Mesothelial cell of epicardium (in vitro differentiated cells): ENCODE data around the gene ARID4A. TPM values are rescaled to one million over a fixed set of nuclear protein-coding genes. Genes with fewer than 3 reads are reported as not detected.

ENCODE experiments used
- DNase-seq, 2 experiments: peaks; one replicate each; pipeline ENCODE4 v3.0.0; 2021; ENCODE audit warnings: low spot score in 2 of 2; ENCODE audit not compliant: unreplicated experiment in 2 of 2
- H3K27ac Mint-ChIP-seq: 2 replicates; pipeline ENCODE4 v1.8.0; 2021; ENCODE audit warnings: mixed read lengths
- H3K27me3 Mint-ChIP-seq: 2 replicates; pipeline ENCODE4 v1.8.0; 2021; ENCODE audit warnings: low read depth, mixed read lengths
- H3K36me3 Mint-ChIP-seq: 2 replicates; pipeline ENCODE4 v1.8.0; 2021; ENCODE audit warnings: mixed read lengths
- H3K4me1 Mint-ChIP-seq: 2 replicates; pipeline ENCODE4 v1.8.0; 2021; ENCODE audit warnings: mixed read lengths
- H3K4me3 Mint-ChIP-seq: 2 replicates; pipeline ENCODE4 v1.8.0; 2021; ENCODE audit warnings: mild to moderate bottlenecking, moderate library complexity, mixed read lengths
- H3K9me3 Mint-ChIP-seq: 2 replicates; pipeline ENCODE4 v1.8.0; 2021; ENCODE audit warnings: mixed read lengths
- total RNA-seq: library from RNA; stranded (reverse); gene quantifications from 3 replicates; pipeline ENCODE4 v1.2.1, GENCODE V29; 2021
- TF ChIP-seq, protein P1 (sequence below): fragments of 200-600 bp; sonication (generic); IDR thresholded peaks from one replicate; pipeline ENCODE4 v1.5.0; 2021; ENCODE audit warnings: antibody characterized with exemption; ENCODE audit not compliant: unreplicated experiment

ARID4A gene
- total RNA-seq, 1 donor from 2014 or later: 32.9 TPM

DNA sequence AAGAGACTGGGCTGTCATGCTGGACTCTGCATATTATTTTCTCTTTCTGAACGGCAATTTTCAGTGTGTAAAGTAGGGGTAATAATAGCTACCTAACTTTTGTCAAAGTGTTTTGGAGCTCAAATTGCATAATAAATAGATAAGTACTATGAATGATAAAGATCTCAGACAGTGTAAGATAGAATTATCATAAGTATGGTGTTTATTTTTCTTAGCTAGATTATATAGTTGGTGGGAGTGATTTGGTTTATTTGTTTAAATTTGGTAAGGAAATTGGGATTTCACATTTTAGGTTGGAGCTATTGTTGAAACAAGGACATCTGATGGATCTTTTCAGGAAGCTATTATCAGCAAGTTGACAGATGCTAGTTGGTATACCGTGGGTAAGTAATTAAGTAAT, 7.4 kb downstream of the ARID4A start:
- H3K9me3 Mint-ChIP-seq: no peaks in the 10 kb centered on the region
- peaks cover 33% of the 10 kb centered on the region for H3K36me3 Mint-ChIP-seq
- H3K27ac Mint-ChIP-seq: no peak overlapping the region
- no peak overlapping the region for H3K4me3 Mint-ChIP-seq
- peaks cover 3% of the 10 kb centered on the region for H3K4me1 Mint-ChIP-seq
- no peaks in the 10 kb centered on the region for H3K27me3 Mint-ChIP-seq
- TF ChIP-seq, protein P1, sequence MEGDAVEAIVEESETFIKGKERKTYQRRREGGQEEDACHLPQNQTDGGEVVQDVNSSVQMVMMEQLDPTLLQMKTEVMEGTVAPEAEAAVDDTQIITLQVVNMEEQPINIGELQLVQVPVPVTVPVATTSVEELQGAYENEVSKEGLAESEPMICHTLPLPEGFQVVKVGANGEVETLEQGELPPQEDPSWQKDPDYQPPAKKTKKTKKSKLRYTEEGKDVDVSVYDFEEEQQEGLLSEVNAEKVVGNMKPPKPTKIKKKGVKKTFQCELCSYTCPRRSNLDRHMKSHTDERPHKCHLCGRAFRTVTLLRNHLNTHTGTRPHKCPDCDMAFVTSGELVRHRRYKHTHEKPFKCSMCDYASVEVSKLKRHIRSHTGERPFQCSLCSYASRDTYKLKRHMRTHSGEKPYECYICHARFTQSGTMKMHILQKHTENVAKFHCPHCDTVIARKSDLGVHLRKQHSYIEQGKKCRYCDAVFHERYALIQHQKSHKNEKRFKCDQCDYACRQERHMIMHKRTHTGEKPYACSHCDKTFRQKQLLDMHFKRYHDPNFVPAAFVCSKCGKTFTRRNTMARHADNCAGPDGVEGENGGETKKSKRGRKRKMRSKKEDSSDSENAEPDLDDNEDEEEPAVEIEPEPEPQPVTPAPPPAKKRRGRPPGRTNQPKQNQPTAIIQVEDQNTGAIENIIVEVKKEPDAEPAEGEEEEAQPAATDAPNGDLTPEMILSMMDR: no peak
- no peak for DNase-seq

DNA sequence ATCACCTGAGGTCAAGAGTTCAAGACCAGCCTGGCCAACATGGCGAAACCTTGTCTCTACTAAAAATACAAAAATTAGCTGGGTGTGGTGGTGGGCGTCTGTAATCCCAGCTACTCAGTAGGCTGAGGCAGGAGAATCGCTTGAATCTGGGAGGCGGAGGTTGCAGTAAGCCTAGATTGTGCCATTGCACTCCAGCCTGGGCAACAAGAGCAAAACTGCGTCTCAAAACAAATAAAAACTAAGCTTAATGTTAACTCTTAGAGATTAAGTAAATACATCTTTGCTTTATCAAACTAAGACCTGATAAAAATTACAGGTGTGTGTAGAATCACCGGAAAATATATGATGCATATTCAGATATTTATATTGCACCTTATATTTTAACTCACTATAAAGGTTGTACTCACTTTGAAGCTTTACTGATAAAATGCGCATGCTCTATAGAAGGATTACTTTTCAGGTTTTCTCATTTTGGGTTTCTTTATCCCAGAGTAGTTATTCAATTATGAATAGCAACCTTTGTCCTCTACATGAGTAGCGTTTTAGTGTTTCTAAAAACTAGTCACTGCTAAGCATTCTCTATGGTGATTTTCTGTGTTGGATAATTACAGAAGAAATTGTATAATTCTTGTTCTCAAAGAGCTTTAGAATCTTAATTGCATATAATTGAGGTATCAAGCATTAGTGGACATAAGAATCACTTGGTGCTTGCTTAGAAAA, 9.4 kb downstream of the ARID4A start:
- Mint-ChIP-seq H3K36me3 (peaks cover 31% of the 10 kb centered on the region), H3K4me1 (peaks cover 2% of the 10 kb centered on the region), H3K9me3 (no peaks in the 10 kb centered on the region), H3K4me3 (no peak overlapping the region), H3K27me3 (no peaks in the 10 kb centered on the region), H3K27ac (no peak overlapping the region)
- DNase-seq: no peak
- TF ChIP-seq, protein P1: no peak

DNA sequence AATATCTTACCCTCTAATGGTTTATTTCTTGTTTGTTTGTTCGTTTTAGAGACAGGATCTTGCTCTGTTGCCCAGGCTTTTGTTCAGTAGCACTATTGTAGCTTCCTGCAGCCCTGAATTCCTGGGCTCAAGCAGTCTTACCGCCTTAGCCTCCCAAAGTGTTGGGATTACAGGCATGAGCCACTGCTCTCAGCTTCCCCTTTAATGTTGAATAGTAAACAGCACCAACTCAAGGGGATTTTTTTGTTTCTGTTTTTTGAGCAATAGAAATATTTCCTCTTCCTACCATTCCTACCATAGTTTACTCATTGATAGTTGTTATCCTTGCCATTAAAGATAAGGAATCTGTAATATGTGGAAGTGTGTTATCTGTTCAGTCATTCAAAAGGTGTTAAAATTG, 10.7 kb downstream of the ARID4A start:
- H3K27ac Mint-ChIP-seq: no peak overlapping the region
- no peak overlapping the region for H3K4me3 Mint-ChIP-seq
- no peak for DNase-seq
- TF ChIP-seq, protein P1: no peak
- no peaks in the 10 kb centered on the region for H3K9me3 Mint-ChIP-seq
- no peaks in the 10 kb centered on the region for H3K27me3 Mint-ChIP-seq
- H3K4me1 Mint-ChIP-seq: peaks cover 2% of the 10 kb centered on the region
- H3K36me3 Mint-ChIP-seq: peaks cover 25% of the 10 kb centered on the region

DNA sequence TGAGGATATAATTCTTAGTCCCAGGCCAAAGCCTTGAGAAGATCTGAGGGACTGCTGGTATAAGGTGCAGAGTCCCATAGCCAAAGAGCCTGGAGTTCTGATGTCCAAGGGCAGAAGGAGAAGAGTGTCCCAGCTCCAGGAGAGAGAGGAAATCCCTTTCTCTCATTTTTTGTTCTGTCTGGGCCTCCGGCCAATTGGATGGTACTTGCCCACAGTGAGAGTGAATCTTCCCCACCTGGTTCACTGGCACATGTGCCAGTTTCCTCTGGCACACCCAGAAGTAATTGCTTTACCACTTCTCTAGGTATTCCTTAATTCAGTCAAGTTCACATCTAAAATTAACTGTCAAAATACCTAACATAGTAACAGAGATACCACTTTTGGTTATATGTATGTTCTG, 15.3 kb downstream of the ARID4A start:
- H3K27me3 Mint-ChIP-seq: no peaks in the 10 kb centered on the region
- DNase-seq: no peak
- TF ChIP-seq, protein P1: no peak
- H3K27ac Mint-ChIP-seq: no peak overlapping the region
- peaks cover 27% of the 10 kb centered on the region for H3K36me3 Mint-ChIP-seq
- H3K4me1 Mint-ChIP-seq: no peaks in the 10 kb centered on the region
- H3K4me3 Mint-ChIP-seq: no peak overlapping the region
- no peaks in the 10 kb centered on the region for H3K9me3 Mint-ChIP-seq

DNA sequence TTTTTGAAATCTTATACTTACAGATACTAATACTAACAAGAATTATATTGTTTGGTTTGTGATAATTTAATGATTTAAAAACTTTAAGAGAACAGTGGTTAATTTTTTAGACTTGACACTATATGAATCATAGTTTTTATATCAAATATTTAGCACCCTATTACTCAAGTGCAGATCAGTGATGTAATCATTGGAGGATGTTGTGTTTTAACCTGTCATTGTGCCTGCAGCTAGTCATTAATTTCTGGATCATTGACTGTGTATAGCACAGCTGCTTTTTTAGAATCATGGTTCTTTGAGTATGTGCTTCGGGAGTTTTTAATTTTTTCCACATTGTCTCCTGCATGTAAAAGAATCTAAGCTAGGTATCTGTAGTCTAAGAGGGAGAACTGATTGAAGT, 17.3 kb downstream of the ARID4A start:
- TF ChIP-seq, protein P1: no peak
- no peaks in the 10 kb centered on the region for H3K27me3 Mint-ChIP-seq
- H3K36me3 Mint-ChIP-seq: peaks cover 24% of the 10 kb centered on the region
- H3K4me3 Mint-ChIP-seq: no peak overlapping the region
- H3K9me3 Mint-ChIP-seq: no peaks in the 10 kb centered on the region
- no peaks in the 10 kb centered on the region for H3K4me1 Mint-ChIP-seq
- no peak for DNase-seq
- H3K27ac Mint-ChIP-seq: no peak overlapping the region
